Upper lobe of right lung (tissue), 1 donor: ENCODE data around the gene TRIM8. TPM values are rescaled to one million over a fixed set of nuclear protein-coding genes. Genes with fewer than 3 reads are reported as not detected.

Experiments
- ATAC-seq: fragments of 200-7000 bp; cut with Tn5 transposase; one replicate; pipeline ENCODE4 v1.9.1; 2020; ENCODE audit warnings: mild to moderate bottlenecking, moderate library complexity
- DNase-seq: peaks from one replicate; pipeline ENCODE4 v3.0.0-alpha.2; 2020
- H3K27ac ChIP-seq: fragments of 200-600 bp; one replicate; pipeline ENCODE4 v1.8.0; 2022
- H3K27me3 ChIP-seq: fragments of 200-600 bp; one replicate; pipeline ENCODE4 v1.8.0; 2022; ENCODE audit warnings: mild to moderate bottlenecking
- H3K36me3 ChIP-seq: fragments of 200-600 bp; one replicate; pipeline ENCODE4 v1.8.0; 2022
- H3K4me1 ChIP-seq: fragments of 200-600 bp; one replicate; pipeline ENCODE4 v1.8.0; 2022
- H3K4me3 ChIP-seq: fragments of 200-600 bp; one replicate; pipeline ENCODE4 v1.8.0; 2022; ENCODE audit warnings: mild to moderate bottlenecking
- H3K9me3 ChIP-seq: fragments of 200-600 bp; one replicate; pipeline ENCODE4 v1.8.0; 2022
- intact Hi-C: fragments of 100-400 bp; cut with DNase I; formaldehyde crosslinking; loops from one replicate; pipeline ENCODE4 v1.11.0; 2022
- total RNA-seq: library from RNA; stranded (reverse); fragmentation: NEBNext Ultra II Directional; extraction: Animal tissue kit (Norgen Biotek cat#: 25700); gene quantifications from one replicate; pipeline ENCODE4 v1.2.1, GENCODE V29; 2021
- TF ChIP-seq, protein P1 (sequence below): fragments of 200-600 bp; IDR thresholded peaks from one replicate; pipeline ENCODE4 v1.8.0; 2022; ENCODE audit warnings: antibody characterized with exemption
- donor health status: DM: no; HTN: yes; CAD: no; lungs with severe emphysema.

TRIM8 gene
- total RNA-seq, 1 donor from 2014 or later: 146 TPM

DNA sequence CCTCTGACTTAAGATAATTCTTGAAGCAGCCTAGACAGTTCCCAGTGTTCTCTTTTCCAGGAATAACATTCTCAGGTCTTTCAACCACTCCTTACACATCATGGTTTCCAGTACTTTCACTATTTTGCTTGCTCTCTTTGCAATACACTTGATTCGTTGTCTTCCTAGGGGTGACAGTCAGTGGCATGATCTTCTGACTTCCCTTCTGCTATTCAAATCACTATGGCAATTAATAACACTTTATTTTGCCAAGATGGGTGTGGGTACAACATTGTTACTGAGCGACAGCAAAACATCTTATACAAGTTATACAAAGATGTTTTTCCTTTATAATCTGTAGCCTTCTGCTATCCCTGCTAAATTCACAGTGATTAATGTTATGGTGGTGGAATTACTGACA is 54.6 kb downstream of the TRIM8 start:
- Histone ChIP-seq H3K27me3 (no peaks in the 10 kb centered on the region), H3K9me3 (no peaks in the 10 kb centered on the region), H3K4me1 (no peaks in the 10 kb centered on the region), H3K36me3 (peaks cover 36% of the 10 kb centered on the region), H3K27ac (no peak overlapping the region), H3K4me3 (no peak overlapping the region)
- intact Hi-C loops: no loop called here
- TF ChIP-seq, protein P1, sequence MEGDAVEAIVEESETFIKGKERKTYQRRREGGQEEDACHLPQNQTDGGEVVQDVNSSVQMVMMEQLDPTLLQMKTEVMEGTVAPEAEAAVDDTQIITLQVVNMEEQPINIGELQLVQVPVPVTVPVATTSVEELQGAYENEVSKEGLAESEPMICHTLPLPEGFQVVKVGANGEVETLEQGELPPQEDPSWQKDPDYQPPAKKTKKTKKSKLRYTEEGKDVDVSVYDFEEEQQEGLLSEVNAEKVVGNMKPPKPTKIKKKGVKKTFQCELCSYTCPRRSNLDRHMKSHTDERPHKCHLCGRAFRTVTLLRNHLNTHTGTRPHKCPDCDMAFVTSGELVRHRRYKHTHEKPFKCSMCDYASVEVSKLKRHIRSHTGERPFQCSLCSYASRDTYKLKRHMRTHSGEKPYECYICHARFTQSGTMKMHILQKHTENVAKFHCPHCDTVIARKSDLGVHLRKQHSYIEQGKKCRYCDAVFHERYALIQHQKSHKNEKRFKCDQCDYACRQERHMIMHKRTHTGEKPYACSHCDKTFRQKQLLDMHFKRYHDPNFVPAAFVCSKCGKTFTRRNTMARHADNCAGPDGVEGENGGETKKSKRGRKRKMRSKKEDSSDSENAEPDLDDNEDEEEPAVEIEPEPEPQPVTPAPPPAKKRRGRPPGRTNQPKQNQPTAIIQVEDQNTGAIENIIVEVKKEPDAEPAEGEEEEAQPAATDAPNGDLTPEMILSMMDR: no peak
- ATAC-seq (no peak), DNase-seq (no peak)

- Histone ChIP-seq H3K27ac (no peak overlapping the region), H3K9me3 (no peaks in the 10 kb centered on the region), H3K4me3 (no peak overlapping the region), H3K27me3 (no peaks in the 10 kb centered on the region), H3K36me3 (peaks cover 37% of the 10 kb centered on the region), H3K4me1 (peaks cover 5% of the 10 kb centered on the region)
- intact Hi-C loops: no loop called here
- ATAC-seq (no peak), DNase-seq (no peak)
- TF ChIP-seq, protein P1: no peak
Observed at GRCh38 chr10:102701272-102701671, 57.0 kb downstream of the TRIM8 start.

DNA sequence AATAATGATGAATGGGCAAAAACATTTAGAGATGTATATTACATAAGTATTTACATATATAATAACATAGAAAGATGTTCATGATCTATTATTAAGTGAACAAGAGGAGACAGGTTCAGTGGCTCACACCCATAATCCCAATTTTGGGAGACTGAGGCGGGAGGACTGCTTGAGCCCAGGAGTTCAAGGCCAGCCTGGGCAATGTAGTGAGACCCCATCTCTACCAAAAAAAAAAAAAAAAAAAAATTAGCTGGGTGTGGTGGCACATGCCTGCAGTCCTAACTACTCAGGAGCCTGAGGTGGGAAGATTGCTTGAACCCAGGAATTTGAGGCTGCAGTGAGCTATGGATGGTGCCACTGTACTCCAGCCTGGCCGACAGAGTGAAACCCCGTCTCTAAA is 57.5 kb downstream of the TRIM8 start:
- no peak overlapping the region for H3K27ac ChIP-seq
- no peaks in the 10 kb centered on the region for H3K27me3 ChIP-seq
- TF ChIP-seq, protein P1: no peak
- H3K9me3 ChIP-seq: no peaks in the 10 kb centered on the region
- no peak for DNase-seq
- ATAC-seq: no peak
- H3K4me1 ChIP-seq: peaks cover 5% of the 10 kb centered on the region
- peaks cover 33% of the 10 kb centered on the region for H3K36me3 ChIP-seq
- H3K4me3 ChIP-seq: no peak overlapping the region
- intact Hi-C loops: no loop called here

GRCh38 chr10:102702742-102703141 is 58.5 kb downstream of the TRIM8 start:
- H3K27me3 ChIP-seq: no peaks in the 10 kb centered on the region
- H3K36me3 ChIP-seq: peaks cover 23% of the 10 kb centered on the region
- no peaks in the 10 kb centered on the region for H3K9me3 ChIP-seq
- H3K4me1 ChIP-seq: peaks cover 5% of the 10 kb centered on the region
- intact Hi-C loops: no loop called here
- no peak overlapping the region for H3K27ac ChIP-seq
- ATAC-seq (no peak), DNase-seq (no peak)
- no peak overlapping the region for H3K4me3 ChIP-seq
- TF ChIP-seq, protein P1: no peak

- no peak for DNase-seq
- no peaks in the 10 kb centered on the region for H3K9me3 ChIP-seq
- ATAC-seq: no peak
- no peak overlapping the region for H3K27ac ChIP-seq
- H3K4me3 ChIP-seq: no peak overlapping the region
- peaks cover 7% of the 10 kb centered on the region for H3K36me3 ChIP-seq
- intact Hi-C loops: no loop called here
- H3K4me1 ChIP-seq: peaks cover 5% of the 10 kb centered on the region
- TF ChIP-seq, protein P1: no peak
- H3K27me3 ChIP-seq: no peaks in the 10 kb centered on the region
Observed at GRCh38 chr10:102704915-102705314, 60.6 kb downstream of the TRIM8 start.

- ATAC-seq (no peak), DNase-seq (no peak)
- Histone ChIP-seq H3K27me3 (no peaks in the 10 kb centered on the region), H3K36me3 (peaks cover 7% of the 10 kb centered on the region), H3K4me1 (peaks cover 5% of the 10 kb centered on the region), H3K4me3 (no peak overlapping the region), H3K27ac (no peak overlapping the region), H3K9me3 (no peaks in the 10 kb centered on the region)
- TF ChIP-seq, protein P1: no peak
- intact Hi-C loops: no loop called here
Observed at GRCh38 chr10:102705531-102705930, 61.3 kb downstream of the TRIM8 start.
